HepG2 (cell line): ENCODE measurements around the gene SUOX. TPM values are rescaled to one million over a fixed set of nuclear protein-coding genes. Genes with fewer than 3 reads are reported as not detected.
A peak's percentile ranks its signal among the peaks of the same experiment; 100 is the strongest.

Experiments
- CREB1 ChIP-seq, 2 experiments: fragments of 450-650 bp in 1 of 2; IDR thresholded peaks; 2 replicates each; pipeline ENCODE4 v1.6.1; 2016 to 2017; ENCODE audit warnings: control low read depth in 1 of 2, mild to moderate bottlenecking in 1 of 2, missing compliant biosample characterization in 1 of 2, missing genetic modification characterization in 1 of 2
- CTCF ChIP-seq: sonication (generic); formaldehyde crosslinking; IDR thresholded peaks from 2 replicates; pipeline ENCODE4 v1.5.0; 2020; ENCODE audit warnings: mild to moderate bottlenecking, missing genetic modification reagents, moderate library complexity
- GATA4 ChIP-seq: sonication (generic); IDR thresholded peaks from 2 replicates; pipeline ENCODE4 v1.6.1; 2016; ENCODE audit warnings: antibody characterized with exemption, low read depth, borderline replicate concordance
- GATAD2A ChIP-seq: IDR thresholded peaks from 2 replicates; pipeline ENCODE4 v1.6.1; 2016
- GFI1 ChIP-seq: sonication (generic); formaldehyde crosslinking; IDR thresholded peaks from 2 replicates; pipeline ENCODE4 v1.5.0; 2020; ENCODE audit warnings: missing genetic modification reagents, mild to moderate bottlenecking, borderline replicate concordance
- IRX3 ChIP-seq: sonication (generic); formaldehyde crosslinking; IDR thresholded peaks from 2 replicates; pipeline ENCODE4 v1.8.1; 2023; ENCODE audit warnings: mild to moderate bottlenecking, low read depth, missing genetic modification reagents, borderline replicate concordance
- MTA1 ChIP-seq: sonication (generic); formaldehyde crosslinking; IDR thresholded peaks from 2 replicates; pipeline ENCODE4 v1.4.0; 2020; ENCODE audit warnings: missing genetic modification reagents, mild to moderate bottlenecking, borderline replicate concordance
- NKX3-1 ChIP-seq: sonication (generic); formaldehyde crosslinking; IDR thresholded peaks from 2 replicates; pipeline ENCODE4 v1.5.0; 2020; ENCODE audit warnings: missing genetic modification reagents
- PITX1 ChIP-seq: sonication (generic); formaldehyde crosslinking; IDR thresholded peaks from 2 replicates; pipeline ENCODE4 v1.5.1; 2020; ENCODE audit warnings: mild to moderate bottlenecking, missing genetic modification reagents
- PRDM10 ChIP-seq: sonication (generic); formaldehyde crosslinking; IDR thresholded peaks from 2 replicates; pipeline ENCODE4 v1.4.0; 2020; ENCODE audit warnings: low read depth, missing genetic modification reagents
- TSC22D2 ChIP-seq: sonication (generic); formaldehyde crosslinking; IDR thresholded peaks from 2 replicates; pipeline ENCODE4 v1.5.1; 2020; ENCODE audit warnings: missing genetic modification reagents, mild to moderate bottlenecking, borderline replicate concordance
- YEATS4 ChIP-seq: sonication (generic); formaldehyde crosslinking; IDR thresholded peaks from 2 replicates; pipeline ENCODE4 v1.4.0; 2020; ENCODE audit warnings: missing genetic modification reagents, borderline replicate concordance
- ZBTB21 ChIP-seq: sonication (generic); formaldehyde crosslinking; IDR thresholded peaks from 2 replicates; pipeline ENCODE4 v1.4.0; 2020; ENCODE audit warnings: missing genetic modification reagents
- ZNF343 ChIP-seq: sonication (generic); formaldehyde crosslinking; IDR thresholded peaks from 2 replicates; pipeline ENCODE4 v1.4.0; 2020; ENCODE audit warnings: mild to moderate bottlenecking, missing genetic modification reagents
- ZNF614 ChIP-seq: IDR thresholded peaks from 2 replicates; pipeline ENCODE4 v1.6.1; 2018; ENCODE audit warnings: missing biosample characterization, missing genetic modification reagents, inconsistent platforms, borderline replicate concordance
- ZNF644 ChIP-seq: IDR thresholded peaks from 2 replicates; pipeline ENCODE4 v1.6.1; 2016; ENCODE audit warnings: low read depth
- polyA plus RNA-seq, 8 experiments: library from polyadenylated mRNA; depleted of rRNA in 3 of 8; stranded (reverse) in 7 of 8; unstranded in 1 of 8; fragments of >200 nt; fragmentation: Illumina TruSeq in 4 of 8; extraction: Trizol in 4 of 8; gene quantifications; 2 replicates each; pipeline versions ENCODE4 v1.2.1 to v1.2.3, GENCODE V29; 2011 to 2016; ENCODE audit warnings: low read depth in 4 of 8, missing spikeins in 1 of 8, mixed read lengths in 1 of 8; ENCODE audit not compliant: insufficient read depth in 1 of 8
- total RNA-seq, 5 experiments: library from RNA; depleted of rRNA; stranded (reverse); fragments of >200 nt; fragmentation: Illumina TruSeq; extraction: Trizol; gene quantifications; 2 replicates each; pipeline ENCODE4 v1.2.3, GENCODE V29; 2016; ENCODE audit warnings: low read depth in 1 of 5
- TF ChIP-seq, protein P1 (sequence below): sonication (generic); formaldehyde crosslinking; conservative IDR thresholded peaks from 2 replicates; pipeline ENCODE4 v1.5.0; 2020; ENCODE audit warnings: missing genetic modification reagents
- TF ChIP-seq, protein P2 (sequence below): IDR thresholded peaks from 2 replicates; pipeline ENCODE4 v1.6.1; 2012; ENCODE audit warnings: inconsistent platforms
- TF ChIP-seq, protein P3 (sequence below): conservative IDR thresholded peaks from 2 replicates; pipeline ENCODE4 v1.6.1; 2018; ENCODE audit warnings: missing genetic modification reagents

SUOX gene
- total and polyA plus RNA-seq, 2 of the 13 experiments (the other 11 are each of a cell fraction or from before 2014, with no cell fraction given) = 23.9 to 25.9 TPM

DNA sequence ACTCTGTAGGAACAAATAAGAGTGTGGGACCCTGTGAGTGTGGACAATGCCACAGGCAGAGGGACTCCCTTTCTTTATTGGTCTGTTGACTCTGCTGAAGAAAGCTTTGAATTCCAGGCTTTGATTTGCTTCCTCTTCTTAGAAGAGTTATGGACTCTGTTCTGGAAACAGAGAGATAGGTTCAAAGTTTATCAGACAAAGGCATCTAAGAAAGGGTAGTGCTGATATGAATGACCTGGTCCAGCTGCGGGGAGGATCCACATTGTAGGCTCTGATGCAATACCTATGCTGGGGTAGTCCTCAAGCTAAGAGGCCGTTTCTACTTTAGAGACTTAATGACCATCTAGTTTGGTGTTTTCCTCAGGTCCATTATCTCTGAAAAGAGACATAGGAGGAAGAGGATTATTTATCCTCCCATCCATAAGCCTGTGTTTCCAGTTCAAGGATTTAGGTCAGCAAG is 13.1 kb downstream of the SUOX start (continued):
- TF ChIP-seq, protein P1, sequence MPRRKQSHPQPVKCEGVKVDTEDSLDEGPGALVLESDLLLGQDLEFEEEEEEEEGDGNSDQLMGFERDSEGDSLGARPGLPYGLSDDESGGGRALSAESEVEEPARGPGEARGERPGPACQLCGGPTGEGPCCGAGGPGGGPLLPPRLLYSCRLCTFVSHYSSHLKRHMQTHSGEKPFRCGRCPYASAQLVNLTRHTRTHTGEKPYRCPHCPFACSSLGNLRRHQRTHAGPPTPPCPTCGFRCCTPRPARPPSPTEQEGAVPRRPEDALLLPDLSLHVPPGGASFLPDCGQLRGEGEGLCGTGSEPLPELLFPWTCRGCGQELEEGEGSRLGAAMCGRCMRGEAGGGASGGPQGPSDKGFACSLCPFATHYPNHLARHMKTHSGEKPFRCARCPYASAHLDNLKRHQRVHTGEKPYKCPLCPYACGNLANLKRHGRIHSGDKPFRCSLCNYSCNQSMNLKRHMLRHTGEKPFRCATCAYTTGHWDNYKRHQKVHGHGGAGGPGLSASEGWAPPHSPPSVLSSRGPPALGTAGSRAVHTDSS (CRISPR knock-in tag) = no peak
- TF ChIP-seq YEATS4 (CRISPR knock-in tag) (no peak), ZNF614 (peak; percentile 52), CREB1 (IDR thresholded peaks at IDR 0.05) (no peak), CREB1 (CRISPR knock-in tag; IDR thresholded peaks at IDR 0.05) (peak; percentile 41; the same call in 1 of the 2 replicates), GATAD2A (peak; percentile 87), PITX1 (0 out of 2 replicates have a peak, but pooled peaks have one; percentile 49), CTCF (CRISPR knock-in tag) (no peak), GATA4 (peak; percentile 58; the same call in 1 of the 2 replicates), ZNF644 (CRISPR knock-in tag) (0 out of 2 replicates have a peak, but pooled peaks have one; percentile 42), IRX3 (no peak), GFI1 (CRISPR knock-in tag) (peak; percentile 99), MTA1 (CRISPR knock-in tag) (peak; percentile 25; the same call in 1 of the 2 replicates), ZBTB21 (0 out of 2 replicates have a peak, but pooled peaks have one; percentile 8), NKX3-1 (CRISPR knock-in tag) (no peak), ZNF343 (CRISPR knock-in tag) (no peak), PRDM10 (0 out of 2 replicates have a peak, but pooled peaks have one; percentile 15), TSC22D2 (no peak)
- TF ChIP-seq, protein P2, sequence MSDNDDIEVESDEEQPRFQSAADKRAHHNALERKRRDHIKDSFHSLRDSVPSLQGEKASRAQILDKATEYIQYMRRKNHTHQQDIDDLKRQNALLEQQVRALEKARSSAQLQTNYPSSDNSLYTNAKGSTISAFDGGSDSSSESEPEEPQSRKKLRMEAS = peak; percentile 57; the same call in 1 of the 2 replicates
- TF ChIP-seq, protein P3, sequence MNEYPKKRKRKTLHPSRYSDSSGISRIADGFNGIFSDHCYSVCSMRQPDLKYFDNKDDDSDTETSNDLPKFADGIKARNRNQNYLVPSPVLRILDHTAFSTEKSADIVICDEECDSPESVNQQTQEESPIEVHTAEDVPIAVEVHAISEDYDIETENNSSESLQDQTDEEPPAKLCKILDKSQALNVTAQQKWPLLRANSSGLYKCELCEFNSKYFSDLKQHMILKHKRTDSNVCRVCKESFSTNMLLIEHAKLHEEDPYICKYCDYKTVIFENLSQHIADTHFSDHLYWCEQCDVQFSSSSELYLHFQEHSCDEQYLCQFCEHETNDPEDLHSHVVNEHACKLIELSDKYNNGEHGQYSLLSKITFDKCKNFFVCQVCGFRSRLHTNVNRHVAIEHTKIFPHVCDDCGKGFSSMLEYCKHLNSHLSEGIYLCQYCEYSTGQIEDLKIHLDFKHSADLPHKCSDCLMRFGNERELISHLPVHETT (CRISPR knock-in tag) = no peak
